ENCODE data around the gene IL1F10. TPM values are rescaled to one million over a fixed set of nuclear protein-coding genes. Genes with fewer than 3 reads are reported as not detected.

The IL1F10 gene
- total and polyA plus RNA-seq, 2 of the 8 experiments (the other 6 are each of a cell fraction or from before 2014, with no cell fraction given): not detected

- Histone ChIP-seq H3K36me3 (ENCODE audit: control insufficient read depth in 2 of 4, insufficient read depth in 4 of 4, low read length in 3 of 4) (no peaks in the 10 kb centered on the region), H2BK5ac (ENCODE audit: low read depth, low read length) (no peak overlapping the region), H4K91ac (replicated peaks; ENCODE audit: insufficient read length, low read length) (no peak overlapping the region), H2AFZ (ENCODE audit: low read length) (no peak overlapping the region), H3K14ac (ENCODE audit: insufficient read length) (no peak overlapping the region), H3K4me2 (ENCODE audit: insufficient read depth in 1 of 2, low read depth in 2 of 2, low read length in 2 of 2) (no peak overlapping the region), H4K20me1 (replicated peaks in 1 of 2; ENCODE audit: control insufficient read depth in 1 of 2, insufficient read depth in 2 of 2, low read length in 2 of 2) (no peaks in the 10 kb centered on the region), H4K5ac (ENCODE audit: insufficient read length, low read depth, low read length) (no peak overlapping the region), H3K4ac (replicated peaks; ENCODE audit: insufficient read length, low read depth, low read length) (no peak overlapping the region), H3K79me2 (ENCODE audit: control insufficient read depth in 1 of 2, insufficient read depth in 2 of 2, low read length in 2 of 2) (no peaks in the 10 kb centered on the region), H2AK5ac (ENCODE audit: low read depth, low read length) (no peak overlapping the region), H3K4me3 (ENCODE audit: extremely low read depth in 1 of 4, insufficient read depth in 2 of 4, low read depth in 3 of 4, low read length in 4 of 4) (no peak overlapping the region), H2BK120ac (replicated peaks; ENCODE audit: low read depth, low read length) (no peak overlapping the region), H3K4me1 (replicated peaks in 1 of 4; ENCODE audit: control insufficient read depth in 3 of 4, insufficient read depth in 4 of 4, low read length in 3 of 4) (no peaks in the 10 kb centered on the region), H2BK15ac (ENCODE audit: low read length) (no peak overlapping the region), H3K27me3 (replicated peaks in 1 of 4; ENCODE audit: control insufficient read depth in 3 of 4, extremely low read depth in 1 of 4, insufficient read depth in 3 of 4, low read length in 3 of 4) (no peaks in the 10 kb centered on the region), H3K56ac (replicated peaks; ENCODE audit: insufficient read length, low read depth, low read length) (no peak overlapping the region), H3K9me3 (ENCODE audit: insufficient read depth in 2 of 2, low read depth in 1 of 2, low read length in 1 of 2) (peaks cover 0 to 3% of the 10 kb centered on the region in 2 experiments; a peak in 1 of 4 replicates), H3K9ac (replicated peaks in 1 of 4; ENCODE audit: extremely low read depth in 1 of 4, low read depth in 3 of 4, low read length in 3 of 4) (no peak overlapping the region), H3K23ac (ENCODE audit: insufficient read length) (no peak overlapping the region), H2BK12ac (ENCODE audit: low read depth, low read length) (no peak overlapping the region), H4K8ac (ENCODE audit: extremely low read depth, insufficient read depth, low read length) (no peak overlapping the region), H3K23me2 (ENCODE audit: low read depth, low read length) (no peaks in the 10 kb centered on the region), H3K79me1 (ENCODE audit: low read depth, low read length) (no peaks in the 10 kb centered on the region), H2BK20ac (ENCODE audit: low read length) (no peak overlapping the region), H3K27ac (ENCODE audit: low read depth, low read length) (no peak overlapping the region), H3K18ac (ENCODE audit: extremely low read depth, low read length) (no peak overlapping the region)
- ChIA-PET POLR2A (ENCODE audit: partially characterized antibody) (no interaction called here), CTCF (ENCODE audit: partially characterized antibody) (interaction anchor here (0.6 to 0.8 kb wide), 2 partner anchors 20 to 24 kb away, joined by 3 to 5 read pairs; no protein-coding TSS in a partner anchor)
- 84% methylated on average over 3 of the region's 3 CpGs; no CpG with 5 or more reads in 1 of the 2 experiments for WGBS, 2 experiments (ENCODE audit: extremely low coverage in 1 of 2, insufficient coverage in 1 of 2, insufficient read length in 1 of 2, insufficient replicate concordance in 2 of 2, low coverage in 1 of 2, low lambda C conversion rate in 2 of 2, missing lambda C conversion rate in 1 of 2)
- DNase-seq (ENCODE audit: low read depth in 1 of 2, low spot score in 2 of 2) (no peak), FAIRE-seq (no peak)
- TF ChIP-seq BRCA1 (IDR thresholded peaks at IDR 0.05; ENCODE audit: low read depth, low read length) (no peak), FOSL1 (IDR thresholded peaks at IDR 0.05; ENCODE audit: insufficient read depth, low read depth, low read length) (no peak), KDM5A (IDR thresholded peaks at IDR 0.05; ENCODE audit: low read length) (no peak), BACH1 (IDR thresholded peaks at IDR 0.05; ENCODE audit: low read length) (no peak), TBP (IDR thresholded peaks at IDR 0.05; ENCODE audit: low read depth, low read length) (no peak), NRF1 (IDR thresholded peaks at IDR 0.05; ENCODE audit: low read depth, low read length) (no peak), CHD2 (IDR thresholded peaks at IDR 0.05; ENCODE audit: low read length) (no peak), RFX5 (IDR thresholded peaks at IDR 0.05; ENCODE audit: borderline replicate concordance, low read depth, low read length) (no peak), POLR2A (IDR thresholded peaks at IDR 0.05; ENCODE audit: control extremely low read depth in 1 of 2, low read depth in 2 of 2, low read length in 2 of 2) (no peak), SUZ12 (IDR thresholded peaks at IDR 0.05; ENCODE audit: low read length) (no peak), USF2 (IDR thresholded peaks at IDR 0.05; ENCODE audit: low read length) (no peak)
Measured at GRCh38 chr2:113104054-113104611, 36.4 kb downstream of the IL1F10 start.
